GM12872 (cell line): ENCODE results near the gene RAPGEF3.

Source experiments
- CTCF ChIP-seq: IDR thresholded peaks from 3 replicates; pipeline ENCODE4 v1.5.1; 2011; ENCODE audit warnings: low read depth, mild to moderate bottlenecking, low read length, moderate library complexity; ENCODE audit not compliant: insufficient read depth

The RAPGEF3 gene

GRCh38 chr12:47753021-47754001 is 5.4 kb downstream of the RAPGEF3 start:
- TF ChIP-seq CTCF: no peak

GRCh38 chr12:47752552-47752951 is 6.1 kb downstream of the RAPGEF3 start:
- TF ChIP-seq CTCF: no peak

GRCh38 chr12:47752121-47752520 is 6.6 kb downstream of the RAPGEF3 start:
- no peak for TF ChIP-seq CTCF

GRCh38 chr12:47751561-47751960 is 7.1 kb downstream of the RAPGEF3 start:
- TF ChIP-seq CTCF: no peak

- no peak for TF ChIP-seq CTCF
These were observed 7.7 kb downstream of the RAPGEF3 start for GRCh38 chr12:47750916-47751470.

DNA sequence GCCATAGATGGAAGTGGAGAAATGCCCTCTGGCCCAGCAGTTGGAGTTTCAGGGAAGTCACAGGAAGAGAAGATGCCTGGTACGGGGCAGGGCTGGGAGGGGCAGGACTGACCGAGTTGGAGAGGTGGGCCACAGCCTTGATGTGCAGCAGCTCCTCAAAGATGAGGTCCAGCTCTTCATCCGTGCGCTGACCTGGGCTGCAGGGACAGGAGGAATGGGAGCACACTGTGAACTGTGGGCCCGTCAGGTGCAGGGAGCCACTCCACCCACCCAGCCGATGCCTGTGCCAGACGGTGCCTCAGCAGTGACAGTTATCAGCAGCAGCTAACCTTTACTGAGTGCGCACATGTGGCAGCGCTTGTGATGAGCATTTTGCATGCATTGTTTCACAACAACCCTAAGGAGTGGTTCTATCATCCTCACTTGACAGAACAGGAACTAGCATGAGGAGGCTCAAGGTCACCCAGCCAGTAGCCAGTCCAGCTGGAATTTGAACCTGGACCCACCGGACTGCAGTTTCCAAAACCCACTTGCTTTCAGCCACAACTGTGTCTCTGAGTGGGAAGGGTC is 8.4 kb downstream of the RAPGEF3 start:
- no peak for TF ChIP-seq CTCF

- no peak for TF ChIP-seq CTCF
These were observed 9.8 kb downstream of the RAPGEF3 start for GRCh38 chr12:47748899-47749298.
